G401 (cell line): ENCODE data around the gene CYP27A1. TPM values are rescaled to one million over a fixed set of nuclear protein-coding genes. Genes with fewer than 3 reads are reported as not detected.

Source experiments
- DNase-seq: peaks from one replicate; pipeline ENCODE4 v3.0.0-alpha.2; 2015; ENCODE audit warnings: low spot score
- in situ Hi-C: cut with HindIII; loops from 2 replicates; pipeline ENCODE4 v1.10.0; 2016; ENCODE audit warnings: low sequenced_read_pairs, mixed read lengths
- total RNA-seq: library from RNA; depleted of rRNA; stranded (reverse); fragments of >200 nt; shearing (Covaris generic); gene quantifications from 2 replicates; pipeline ENCODE4 v1.2.3, GENCODE V29; 2014

The CYP27A1 gene
- total RNA-seq, 1 experiment from 2014 or later, result not detected

DNA sequence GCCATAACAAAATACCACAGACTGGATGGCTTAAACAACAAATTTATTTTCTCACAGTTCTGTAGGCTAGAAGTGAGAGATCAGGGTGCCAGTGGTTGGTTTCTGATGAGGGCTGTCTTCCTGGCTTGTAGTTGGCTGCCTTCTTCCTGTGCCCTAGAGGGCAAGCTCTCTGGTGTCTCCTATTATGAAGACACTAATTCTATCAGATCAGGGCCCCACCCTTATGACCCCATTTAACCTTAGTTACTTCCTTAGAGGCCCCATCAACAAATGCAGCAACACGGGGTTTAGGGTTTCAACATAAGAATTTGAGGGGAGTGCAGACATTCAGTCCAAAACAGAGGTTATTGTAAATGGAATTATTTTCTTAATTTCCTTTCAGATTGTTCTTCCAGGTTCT, 22.9 kb downstream of the CYP27A1 start:
- DNase-seq, result no peak
- in situ Hi-C loops, result no loop called here

DNA sequence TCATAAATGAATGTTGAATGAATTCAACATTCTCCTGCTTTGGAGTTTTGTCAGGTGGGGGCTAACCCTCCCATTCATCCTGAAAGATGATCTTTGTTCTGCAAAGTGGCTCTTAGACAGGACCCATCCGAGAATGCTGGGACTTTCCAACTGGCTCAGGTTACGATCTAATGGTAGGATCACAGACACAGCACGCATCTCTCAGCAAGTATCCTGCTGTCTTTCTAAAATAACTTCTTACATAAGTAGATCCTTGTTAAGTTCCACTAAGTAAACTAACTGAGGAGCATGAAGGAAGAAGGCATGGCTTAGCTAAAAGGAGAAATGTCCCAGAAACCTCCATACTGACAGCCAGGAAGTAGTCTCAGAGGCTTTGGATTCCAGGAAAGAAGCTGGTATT, 23.7 kb downstream of the CYP27A1 start:
- in situ Hi-C loops, result no loop called here
- DNase-seq, result no peak

DNA sequence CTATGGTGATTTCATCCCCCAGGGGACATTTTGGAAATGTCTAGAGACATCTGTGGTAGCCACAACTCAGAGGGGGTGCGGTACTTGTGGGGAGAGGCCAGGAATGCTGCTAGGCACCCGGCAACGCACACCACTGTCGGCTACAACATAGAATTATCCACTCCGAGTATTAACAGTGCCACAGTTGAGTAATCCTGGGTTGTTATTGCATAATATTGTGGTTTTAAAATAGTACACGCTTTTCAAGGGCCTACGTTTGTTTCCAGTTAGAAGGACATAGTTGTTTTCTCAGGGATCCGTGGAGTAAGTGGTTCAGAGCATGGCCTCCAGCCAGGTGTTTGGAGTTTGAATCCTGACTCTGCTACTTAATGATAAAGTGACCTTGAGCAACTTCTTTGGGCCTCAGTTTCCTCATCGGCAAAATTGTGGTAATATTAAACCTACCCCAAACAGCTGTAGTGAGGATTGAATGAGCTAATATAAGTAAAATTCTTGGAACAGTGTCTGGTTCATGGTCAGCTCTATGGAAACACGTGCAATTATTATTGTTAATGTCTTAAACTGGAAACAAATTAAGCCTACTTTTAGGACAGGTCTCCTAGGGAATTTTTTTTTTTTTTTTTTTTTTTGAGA, 24.5 kb downstream of the CYP27A1 start:
- DNase-seq, result no peak
- in situ Hi-C loops, result no loop called here

DNA sequence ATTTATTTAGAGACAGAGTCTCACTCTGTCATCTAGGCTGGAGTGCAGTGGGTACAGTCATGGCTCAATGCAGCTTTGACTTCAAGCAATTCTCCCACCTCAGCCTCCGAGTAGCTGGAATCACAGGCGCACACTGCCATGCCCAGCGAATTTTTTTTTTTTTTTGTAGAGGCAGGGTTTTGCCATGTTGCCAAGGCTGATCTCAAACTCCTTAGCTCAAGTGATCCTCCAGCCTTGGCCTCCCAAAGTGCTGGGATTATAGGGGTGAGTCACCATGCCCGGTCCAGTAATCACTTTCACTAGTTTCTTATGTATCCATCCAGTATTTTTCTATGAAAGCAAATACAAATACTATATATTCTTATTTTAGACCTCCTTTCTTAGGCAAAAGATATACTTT, 25.7 kb downstream of the CYP27A1 start:
- in situ Hi-C loops, result no loop called here
- no peak for DNase-seq

DNA sequence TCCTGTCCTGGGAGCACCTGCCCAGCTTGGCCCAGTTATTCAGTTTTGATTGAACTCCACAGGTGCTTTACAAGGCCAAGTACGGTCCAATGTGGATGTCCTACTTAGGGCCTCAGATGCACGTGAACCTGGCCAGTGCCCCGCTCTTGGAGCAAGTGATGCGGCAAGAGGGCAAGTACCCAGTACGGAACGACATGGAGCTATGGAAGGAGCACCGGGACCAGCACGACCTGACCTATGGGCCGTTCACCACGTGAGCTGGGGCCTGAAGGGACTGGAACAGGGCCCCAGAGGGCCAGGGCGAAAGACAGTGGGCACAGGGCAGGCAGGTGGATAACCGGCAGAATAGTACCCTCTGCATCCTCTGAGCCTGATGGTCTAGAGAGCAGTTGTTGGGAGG, 27.6 kb downstream of the CYP27A1 start:
- in situ Hi-C loops, result no loop called here

DNA sequence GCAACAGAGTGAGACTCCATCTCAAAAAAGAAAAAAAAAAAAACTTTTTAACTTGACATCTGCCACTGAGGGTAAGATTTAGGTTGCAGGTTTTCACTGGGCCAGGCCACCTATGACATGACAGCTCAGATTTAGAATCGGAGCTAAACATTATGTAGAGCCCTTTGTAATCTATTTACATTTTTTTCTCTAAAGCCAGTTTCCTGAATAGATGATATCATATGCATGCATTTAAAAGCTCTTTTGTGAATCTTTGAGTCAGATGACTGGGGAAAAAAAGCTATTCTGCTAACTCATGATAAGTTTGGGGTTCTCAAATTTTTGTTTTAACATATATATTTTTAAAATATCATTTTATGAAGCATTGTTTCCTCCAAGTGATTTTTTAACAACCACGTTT, 28.3 kb downstream of the CYP27A1 start:
- in situ Hi-C loops, result no loop called here

More for the DNA sequence above, 27.6 kb downstream of the CYP27A1 start:
- DNase-seq, result no peak

DNA sequence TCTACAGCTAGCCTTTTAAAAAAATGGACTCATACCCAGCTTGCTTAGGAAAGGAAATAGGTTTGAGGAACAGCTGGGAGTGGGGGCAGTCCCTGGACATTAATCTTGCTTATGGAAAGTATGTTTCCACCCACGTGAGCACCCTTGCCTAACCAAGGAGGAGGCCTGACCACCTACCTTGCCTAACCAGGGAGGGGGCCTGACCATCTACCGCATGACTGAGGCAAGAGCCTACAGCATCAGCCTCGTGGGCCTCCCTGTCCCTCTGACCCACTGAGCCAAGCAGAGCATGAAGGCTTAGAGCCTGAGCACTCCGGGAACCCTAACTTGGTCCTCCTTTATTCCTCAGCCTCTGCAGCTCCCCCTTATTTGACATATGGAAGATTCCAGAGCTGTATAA, 29.4 kb downstream of the CYP27A1 start:
- in situ Hi-C loops, result no loop called here
- DNase-seq, result no peak

More for the DNA sequence above, 28.3 kb downstream of the CYP27A1 start:
- DNase-seq, result no peak

DNA sequence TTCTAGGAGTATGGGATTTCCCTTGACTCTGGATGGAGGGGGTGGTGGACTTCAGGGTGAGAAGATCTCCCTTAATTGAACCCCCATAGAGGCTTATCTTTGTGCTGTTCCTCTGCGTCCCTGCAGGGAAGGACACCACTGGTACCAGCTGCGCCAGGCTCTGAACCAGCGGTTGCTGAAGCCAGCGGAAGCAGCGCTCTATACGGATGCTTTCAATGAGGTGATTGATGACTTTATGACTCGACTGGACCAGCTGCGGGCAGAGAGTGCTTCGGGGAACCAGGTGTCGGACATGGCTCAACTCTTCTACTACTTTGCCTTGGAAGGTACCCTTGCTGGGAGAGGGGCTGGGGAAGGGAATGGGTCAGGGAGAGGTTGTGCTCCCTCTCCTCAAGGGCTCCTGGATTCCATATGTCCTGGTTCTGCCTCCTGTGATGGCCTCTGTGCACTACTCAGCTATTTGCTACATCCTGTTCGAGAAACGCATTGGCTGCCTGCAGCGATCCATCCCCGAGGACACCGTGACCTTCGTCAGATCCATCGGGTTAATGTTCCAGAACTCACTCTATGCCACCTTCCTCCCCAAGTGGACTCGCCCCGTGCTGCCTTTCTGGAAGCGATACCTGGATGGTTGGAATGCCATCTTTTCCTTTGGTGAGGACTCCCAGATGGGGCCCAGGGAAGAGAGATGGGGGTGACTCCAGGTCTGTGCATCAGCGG, 30.3 kb downstream of the CYP27A1 start:
- in situ Hi-C loops, result no loop called here

DNA sequence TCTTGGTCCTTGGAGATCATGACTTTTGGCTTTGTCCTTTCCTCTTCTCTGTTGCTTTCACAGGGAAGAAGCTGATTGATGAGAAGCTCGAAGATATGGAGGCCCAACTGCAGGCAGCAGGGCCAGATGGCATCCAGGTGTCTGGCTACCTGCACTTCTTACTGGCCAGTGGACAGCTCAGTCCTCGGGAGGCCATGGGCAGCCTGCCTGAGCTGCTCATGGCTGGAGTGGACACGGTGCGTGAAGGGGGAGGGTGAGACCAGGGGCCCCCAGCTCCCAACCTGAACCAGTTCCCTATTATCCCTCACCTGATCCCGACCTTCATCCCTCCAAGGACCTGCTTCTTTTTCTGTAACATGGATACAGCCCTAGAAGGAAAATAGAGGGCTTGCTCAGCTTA, 30.9 kb downstream of the CYP27A1 start:
- DNase-seq, result no peak
- in situ Hi-C loops, result no loop called here

More for the DNA sequence above, 30.3 kb downstream of the CYP27A1 start:
- DNase-seq, result no peak

DNA sequence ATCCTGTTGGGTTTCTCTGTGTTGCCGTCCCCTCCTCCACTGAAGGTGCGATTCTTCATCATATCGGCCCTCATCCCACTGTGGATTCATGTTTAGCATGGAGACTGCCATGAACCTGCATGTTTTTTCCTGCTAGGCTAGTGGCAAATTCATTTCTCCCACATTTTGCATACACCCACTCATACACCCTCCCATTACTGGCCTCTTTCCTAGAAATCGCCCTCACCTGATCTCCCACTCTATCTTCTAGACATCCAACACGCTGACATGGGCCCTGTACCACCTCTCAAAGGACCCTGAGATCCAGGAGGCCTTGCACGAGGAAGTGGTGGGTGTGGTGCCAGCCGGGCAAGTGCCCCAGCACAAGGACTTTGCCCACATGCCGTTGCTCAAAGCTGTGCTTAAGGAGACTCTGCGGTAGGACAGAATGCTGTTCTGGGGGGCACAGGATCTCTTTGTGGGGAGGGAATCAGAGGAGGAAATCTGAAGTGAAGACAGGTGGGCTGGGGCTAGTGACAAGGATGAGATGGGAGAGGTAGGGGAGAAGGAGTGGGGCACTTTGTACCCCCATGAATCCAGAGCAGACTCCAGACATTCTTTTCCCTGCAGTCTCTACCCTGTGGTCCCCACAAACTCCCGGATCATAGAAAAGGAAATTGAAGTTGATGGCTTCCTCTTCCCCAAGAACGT, 32.0 kb downstream of the CYP27A1 start:
- in situ Hi-C loops, result no loop called here
- no peak for DNase-seq

DNA sequence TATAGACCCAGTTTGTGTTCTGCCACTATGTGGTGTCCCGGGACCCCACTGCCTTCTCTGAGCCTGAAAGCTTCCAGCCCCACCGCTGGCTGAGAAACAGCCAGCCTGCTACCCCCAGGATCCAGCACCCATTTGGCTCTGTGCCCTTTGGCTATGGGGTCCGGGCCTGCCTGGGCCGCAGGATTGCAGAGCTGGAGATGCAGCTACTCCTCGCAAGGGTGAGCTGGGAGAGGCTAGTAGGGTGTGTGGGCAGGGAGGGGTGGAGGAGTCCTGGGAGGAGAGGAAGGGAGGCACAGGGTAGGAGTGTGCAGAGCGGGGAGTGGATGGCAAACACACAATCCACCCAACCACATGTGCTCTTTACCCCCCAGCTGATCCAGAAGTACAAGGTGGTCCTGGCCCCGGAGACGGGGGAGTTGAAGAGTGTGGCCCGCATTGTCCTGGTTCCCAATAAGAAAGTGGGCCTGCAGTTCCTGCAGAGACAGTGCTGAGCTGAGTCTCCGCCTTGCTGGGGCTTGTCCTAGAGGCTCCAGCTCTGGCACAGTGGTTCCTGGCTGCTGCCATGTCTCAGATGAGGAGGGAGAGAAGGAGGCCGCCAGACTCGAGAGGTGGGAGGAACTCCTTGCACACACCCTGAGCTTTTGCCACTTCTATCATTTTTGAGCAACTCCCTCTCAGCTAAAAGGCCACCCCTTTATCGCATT, 32.7 kb downstream of the CYP27A1 start:
- no peak for DNase-seq
- in situ Hi-C loops, result no loop called here

DNA sequence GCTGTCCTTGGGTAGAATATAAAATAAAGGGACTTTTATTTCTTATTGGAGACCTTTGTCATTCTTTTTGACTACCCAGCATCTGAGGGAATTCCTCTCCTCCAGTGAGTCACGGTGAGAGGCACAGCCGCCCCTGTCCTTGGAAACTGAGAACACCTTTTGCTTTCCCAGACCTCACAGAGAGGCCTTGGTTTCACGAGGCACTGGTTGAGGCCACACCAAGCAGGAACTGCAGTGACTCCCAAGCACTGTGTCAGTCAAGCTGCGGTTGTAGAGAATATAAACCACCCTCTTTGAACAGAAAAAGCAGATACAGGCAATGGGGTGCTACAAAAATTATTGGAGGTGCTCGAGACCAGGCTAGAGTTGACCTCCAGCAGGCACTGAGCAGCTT, 33.3 kb downstream of the CYP27A1 start:
- in situ Hi-C loops, result no loop called here

DNA sequence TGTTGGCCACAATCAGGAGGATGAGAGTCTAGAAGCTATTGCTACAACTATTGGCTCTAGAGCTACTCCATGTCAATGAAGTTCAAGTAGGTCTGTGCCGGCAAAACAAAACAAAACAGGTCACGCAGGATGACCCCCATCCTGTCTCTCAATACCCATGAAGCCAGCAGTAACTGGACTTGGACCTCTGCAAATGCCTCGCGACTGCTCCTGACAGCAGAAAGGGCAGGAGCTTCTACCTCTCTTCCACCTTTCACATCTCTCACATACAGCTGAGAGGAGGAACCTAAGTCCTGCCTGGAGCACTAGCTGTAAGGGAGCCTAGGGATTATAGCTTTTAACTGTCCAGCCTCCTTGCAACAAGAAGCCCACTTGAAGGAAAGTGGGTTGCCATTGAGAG, 33.7 kb downstream of the CYP27A1 start:
- no peak for DNase-seq
- in situ Hi-C loops, result no loop called here

More for the DNA sequence above, 33.3 kb downstream of the CYP27A1 start:
- DNase-seq, result no peak

DNA sequence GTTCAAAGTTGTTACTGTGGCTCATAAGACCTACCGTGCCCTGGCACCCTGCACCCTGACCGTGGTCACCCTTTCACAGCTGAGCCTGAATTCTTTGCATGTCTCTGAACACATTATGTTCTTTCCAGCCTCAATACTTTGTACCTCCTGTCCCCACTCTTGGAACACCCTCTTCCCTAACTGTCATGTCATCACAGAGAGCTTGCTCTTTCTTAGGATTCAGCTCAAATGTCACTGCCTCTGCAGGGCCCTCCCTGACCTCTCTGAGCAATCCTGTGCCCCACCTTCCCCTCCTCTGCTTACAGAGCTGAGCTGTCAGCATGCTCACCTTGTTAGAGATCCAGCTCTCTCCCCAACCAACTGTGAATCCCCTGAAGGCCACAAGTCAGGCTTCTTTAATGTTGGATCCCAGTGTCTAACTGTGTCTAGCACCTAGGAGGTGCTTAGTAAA, 34.6 kb downstream of the CYP27A1 start:
- DNase-seq, result no peak
- in situ Hi-C loops, result no loop called here

DNA sequence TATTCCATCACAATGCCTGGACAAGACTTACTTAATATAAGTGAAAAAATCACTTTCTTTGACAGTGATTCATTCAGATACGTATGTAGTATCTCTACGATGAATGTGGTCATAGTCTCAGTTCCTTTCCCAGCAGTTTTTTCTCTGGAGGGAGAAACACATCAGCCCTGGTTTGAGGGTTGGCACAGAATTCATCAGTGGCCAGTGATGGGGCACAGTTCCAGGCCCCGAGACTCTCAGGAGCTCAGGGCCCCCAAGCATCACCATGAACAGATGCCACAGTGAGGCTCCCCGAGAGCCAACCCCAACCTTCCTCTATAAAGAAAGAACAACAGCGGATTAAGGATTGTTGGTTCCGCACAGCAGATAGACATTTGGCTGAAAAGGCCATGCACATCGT, 37.1 kb downstream of the CYP27A1 start:
- in situ Hi-C loops, result no loop called here
- no peak for DNase-seq

DNA sequence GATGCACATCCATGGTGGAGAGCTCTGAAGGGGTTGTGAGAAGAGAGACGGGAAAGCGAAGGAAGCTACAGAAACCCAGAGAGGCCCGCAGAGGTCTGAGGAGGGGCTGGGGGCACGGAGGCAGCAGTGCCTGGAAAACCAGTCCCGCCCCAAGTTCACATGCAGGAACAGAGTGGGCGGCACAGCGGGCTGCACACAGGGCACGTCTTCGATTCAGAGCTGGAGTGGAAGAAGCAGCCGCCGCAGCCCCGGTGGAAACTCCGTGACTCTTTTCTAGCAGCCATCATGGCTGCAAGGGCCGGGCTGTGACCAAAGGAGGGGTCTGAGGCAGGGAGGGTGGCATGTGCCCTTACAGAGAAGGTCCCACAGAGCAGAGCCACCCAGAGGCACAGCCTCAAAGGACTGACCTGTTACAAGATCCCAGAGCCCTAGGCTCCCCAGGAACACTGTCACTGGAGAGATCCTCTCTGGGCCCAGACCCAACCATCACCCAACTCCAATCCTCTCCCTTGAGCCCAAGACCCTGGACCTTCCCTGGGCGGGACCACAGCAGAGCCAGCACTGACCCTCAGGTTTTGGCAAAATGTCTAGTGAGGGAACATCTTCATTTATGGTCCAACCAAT, 38.9 kb downstream of the CYP27A1 start:
- in situ Hi-C loops, result no loop called here
- no peak for DNase-seq

DNA sequence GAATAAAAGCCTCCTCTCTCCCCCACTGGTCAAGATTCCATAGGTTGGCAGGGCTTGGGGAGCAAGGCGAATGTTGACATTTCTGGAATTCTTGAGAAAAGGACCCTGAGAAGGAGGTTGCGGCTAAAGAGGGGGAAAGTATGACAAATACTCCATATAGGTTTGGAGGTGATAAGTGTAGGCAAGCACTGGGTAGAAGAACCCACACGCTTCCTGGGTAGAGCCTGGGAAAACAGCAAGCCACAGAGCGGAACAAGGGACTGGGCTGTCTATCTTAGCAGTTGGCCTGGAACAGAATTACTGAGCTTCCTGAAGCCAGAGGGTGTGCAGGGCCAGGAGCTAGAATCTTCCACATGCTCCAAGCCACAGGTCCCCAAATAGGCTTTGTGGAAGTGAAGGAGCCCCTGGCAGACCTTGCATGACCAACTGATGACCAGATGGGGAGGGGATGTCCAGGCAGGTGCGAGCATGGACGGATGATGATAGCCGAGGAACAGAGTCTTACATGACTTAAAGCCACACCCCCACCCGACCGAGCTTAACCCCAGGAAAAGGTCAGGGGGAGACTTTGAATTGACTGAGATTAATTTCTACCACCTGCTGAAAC, 39.8 kb downstream of the CYP27A1 start:
- no peak for DNase-seq
- in situ Hi-C loops, result no loop called here

DNA sequence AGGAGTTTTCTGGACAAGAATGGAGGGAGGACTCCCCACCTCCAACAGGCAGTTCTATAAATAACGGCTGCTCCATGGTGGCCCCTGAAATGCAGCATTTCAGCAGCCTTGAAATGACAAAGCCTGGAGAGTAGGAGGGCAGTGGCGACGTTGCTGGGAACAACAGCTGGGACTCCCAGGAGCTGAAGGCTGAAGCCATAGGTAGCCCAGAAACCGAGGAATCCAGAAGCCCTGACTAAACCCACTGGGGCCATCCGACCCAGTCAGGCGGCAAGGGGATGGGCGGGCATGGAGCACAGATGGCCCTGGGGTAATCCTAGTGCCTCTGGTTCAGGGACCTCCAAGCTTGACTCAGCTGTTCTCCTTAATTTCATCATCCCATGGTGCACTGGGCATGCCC, 40.7 kb downstream of the CYP27A1 start:
- in situ Hi-C loops, result no loop called here
- DNase-seq, result no peak
